Measurements from ENCODE around the gene HSBP1. TPM values are rescaled to one million over a fixed set of nuclear protein-coding genes. Genes with fewer than 3 reads are reported as not detected.

Gene HSBP1
- total RNA-seq, 2 experiments from 2014 or later = 72.1 to 72.8 TPM

GRCh38 chr16:83806731-83807130, 1.0 kb upstream of the HSBP1 start:
- no peak for DNase-seq
- H3K4me1 Mint-ChIP-seq (ENCODE audit: low read depth) = peaks cover 37% of the 10 kb centered on the region
- H3K9me3 Mint-ChIP-seq = no peaks in the 10 kb centered on the region
- H3K27ac Mint-ChIP-seq = no peak overlapping the region
- CTCF ChIA-PET = no interaction called here
- no peak overlapping the region for H3K4me3 Mint-ChIP-seq
- H3K27me3 Mint-ChIP-seq (ENCODE audit: low read depth) = no peaks in the 10 kb centered on the region
- intact Hi-C loops (cut with micrococcal nuclease) = loop anchor here (1.0 to 10.0 kb wide), 3 partner anchors 93 to 1632 kb away; partner anchors contain the start of genes MBTPS1, MLYCD and MPHOSPH6
- peaks cover 15% of the 10 kb centered on the region for H3K36me3 Mint-ChIP-seq (ENCODE audit: low read depth)

- no peak for DNase-seq
- Mint-ChIP-seq H3K36me3 (ENCODE audit: low read depth) (peaks cover 15% of the 10 kb centered on the region), H3K27ac (no peak overlapping the region), H3K9me3 (no peaks in the 10 kb centered on the region), H3K27me3 (ENCODE audit: low read depth) (no peaks in the 10 kb centered on the region), H3K4me3 (peak overlapping the region; percentile 98), H3K4me1 (ENCODE audit: low read depth) (peaks cover 37% of the 10 kb centered on the region)
- CTCF ChIA-PET = interaction anchor here (0.6 kb wide), 1 partner anchor 13 kb away, joined by 3 read pairs; no protein-coding TSS in a partner anchor
- intact Hi-C loops (cut with micrococcal nuclease) = loop anchor here (1.0 to 10.0 kb wide), 3 partner anchors 92 to 1633 kb away; partner anchors contain the start of genes MBTPS1, MLYCD and MPHOSPH6
Measured at GRCh38 chr16:83807327-83807709, 460 bp upstream of the HSBP1 start.

GRCh38 chr16:83808573-83809014, 816 bp downstream of the HSBP1 start:
- Mint-ChIP-seq H3K36me3 (ENCODE audit: low read depth) (peaks cover 15% of the 10 kb centered on the region), H3K27me3 (ENCODE audit: low read depth) (no peaks in the 10 kb centered on the region), H3K9me3 (no peaks in the 10 kb centered on the region), H3K27ac (peak overlapping the region; percentile 95), H3K4me3 (peak overlapping the region; percentile 98), H3K4me1 (ENCODE audit: low read depth) (peaks cover 37% of the 10 kb centered on the region)
- intact Hi-C loops (cut with micrococcal nuclease) = loop anchor here (10.0 kb wide), 1 partner anchor 1634 kb away; the partner anchor contains the start of gene MPHOSPH6
- CTCF ChIA-PET = no interaction called here
- DNase-seq = no peak

GRCh38 chr16:83809092-83809491, 1.3 kb downstream of the HSBP1 start:
- no peaks in the 10 kb centered on the region for H3K27me3 Mint-ChIP-seq (ENCODE audit: low read depth)
- intact Hi-C loops (cut with micrococcal nuclease) = loop anchor here (10.0 kb wide), 1 partner anchor 1634 kb away; the partner anchor contains the start of gene MPHOSPH6
- CTCF ChIA-PET = no interaction called here
- no peaks in the 10 kb centered on the region for H3K9me3 Mint-ChIP-seq
- peaks cover 37% of the 10 kb centered on the region for H3K4me1 Mint-ChIP-seq (ENCODE audit: low read depth)
- H3K36me3 Mint-ChIP-seq (ENCODE audit: low read depth) = peaks cover 15% of the 10 kb centered on the region
- no peak overlapping the region for H3K27ac Mint-ChIP-seq
- no peak for DNase-seq
- peak overlapping the region; percentile 98 for H3K4me3 Mint-ChIP-seq

- Mint-ChIP-seq H3K36me3 (ENCODE audit: low read depth) (peaks cover 15% of the 10 kb centered on the region), H3K27ac (peak overlapping the region; percentile 36), H3K27me3 (ENCODE audit: low read depth) (no peaks in the 10 kb centered on the region), H3K9me3 (no peaks in the 10 kb centered on the region), H3K4me3 (no peak overlapping the region), H3K4me1 (ENCODE audit: low read depth) (peaks cover 37% of the 10 kb centered on the region)
- no peak for DNase-seq
- CTCF ChIA-PET = interaction anchor here (2.1 kb wide), 1 partner anchor 14 kb away, joined by 7 read pairs; no protein-coding TSS in a partner anchor
- intact Hi-C loops (cut with micrococcal nuclease) = no loop called here
Measured at GRCh38 chr16:83810901-83811300, 3.1 kb downstream of the HSBP1 start.

- no peaks in the 10 kb centered on the region for H3K27me3 Mint-ChIP-seq (ENCODE audit: low read depth)
- H3K9me3 Mint-ChIP-seq = no peaks in the 10 kb centered on the region
- peak overlapping the region; percentile 24 for H3K27ac Mint-ChIP-seq
- no peak overlapping the region for H3K4me3 Mint-ChIP-seq
- H3K36me3 Mint-ChIP-seq (ENCODE audit: low read depth) = peaks cover 8% of the 10 kb centered on the region
- no peak for DNase-seq
- H3K4me1 Mint-ChIP-seq (ENCODE audit: low read depth) = peaks cover 20% of the 10 kb centered on the region
- intact Hi-C loops (cut with micrococcal nuclease) = no loop called here
- CTCF ChIA-PET = interaction anchor here (1.2 to 2.1 kb wide), 2 partner anchors 11 to 13 kb away, joined by 3 to 7 read pairs; no protein-coding TSS in a partner anchor
Measured at GRCh38 chr16:83813823-83814658, 6.3 kb downstream of the HSBP1 start.

- Mint-ChIP-seq H3K4me3 (no peak overlapping the region), H3K27me3 (ENCODE audit: low read depth) (no peaks in the 10 kb centered on the region), H3K9me3 (no peaks in the 10 kb centered on the region), H3K4me1 (ENCODE audit: low read depth) (peaks cover 17% of the 10 kb centered on the region), H3K36me3 (ENCODE audit: low read depth) (peaks cover 6% of the 10 kb centered on the region), H3K27ac (peak overlapping the region; percentile 24)
- intact Hi-C loops (cut with micrococcal nuclease) = no loop called here
- CTCF ChIA-PET = interaction anchor here (1.2 to 2.1 kb wide), 2 partner anchors 10 to 12 kb away, joined by 3 to 7 read pairs; no protein-coding TSS in a partner anchor
- DNase-seq = no peak
Measured at GRCh38 chr16:83814659-83814985, 6.8 kb downstream of the HSBP1 start.

- H3K27ac Mint-ChIP-seq = no peak overlapping the region
- intact Hi-C loops (cut with micrococcal nuclease) = no loop called here
- no peak for DNase-seq
- no peaks in the 10 kb centered on the region for H3K9me3 Mint-ChIP-seq
- no peaks in the 10 kb centered on the region for H3K27me3 Mint-ChIP-seq (ENCODE audit: low read depth)
- H3K4me1 Mint-ChIP-seq (ENCODE audit: low read depth) = no peaks in the 10 kb centered on the region
- CTCF ChIA-PET = no interaction called here
- H3K36me3 Mint-ChIP-seq (ENCODE audit: low read depth) = no peaks in the 10 kb centered on the region
- H3K4me3 Mint-ChIP-seq = no peak overlapping the region
Measured at GRCh38 chr16:83817022-83817421, 9.2 kb downstream of the HSBP1 start.

GRCh38 chr16:83818276-83818675, 10.5 kb downstream of the HSBP1 start:
- intact Hi-C loops (cut with micrococcal nuclease) = no loop called here
- DNase-seq = no peak
- no peaks in the 10 kb centered on the region for H3K36me3 Mint-ChIP-seq (ENCODE audit: low read depth)
- no peaks in the 10 kb centered on the region for H3K4me1 Mint-ChIP-seq (ENCODE audit: low read depth)
- no peak overlapping the region for H3K27ac Mint-ChIP-seq
- H3K27me3 Mint-ChIP-seq (ENCODE audit: low read depth) = no peaks in the 10 kb centered on the region
- no peak overlapping the region for H3K4me3 Mint-ChIP-seq
- CTCF ChIA-PET = no interaction called here
- no peaks in the 10 kb centered on the region for H3K9me3 Mint-ChIP-seq

- no peaks in the 10 kb centered on the region for H3K36me3 Mint-ChIP-seq (ENCODE audit: low read depth)
- H3K9me3 Mint-ChIP-seq = no peaks in the 10 kb centered on the region
Measured at GRCh38 chr16:83819361-83819760, 11.6 kb downstream of the HSBP1 start.

GRCh38 chr16:83826146-83826913, 18.6 kb downstream of the HSBP1 start:
- Mint-ChIP-seq H3K27me3 (ENCODE audit: low read depth) (no peaks in the 10 kb centered on the region), H3K4me1 (ENCODE audit: low read depth) (peaks cover 3% of the 10 kb centered on the region), H3K9me3 (no peaks in the 10 kb centered on the region), H3K36me3 (ENCODE audit: low read depth) (no peaks in the 10 kb centered on the region), H3K27ac (no peak overlapping the region), H3K4me3 (no peak overlapping the region)
- peak; percentile 88 for DNase-seq
- CTCF ChIA-PET = interaction anchor here (0.7 to 2.4 kb wide), 15 partner anchors 11 to 235 kb away, joined by 3 to 7 read pairs (median 4); no protein-coding TSS in a partner anchor
- intact Hi-C loops (cut with micrococcal nuclease) = loop anchor here (1.0 to 5.0 kb wide), 4 partner anchors 73 to 239 kb away; partner anchors contain the start of genes MLYCD, OSGIN1 and SLC38A8

More at GRCh38 chr16:83819361-83819760, 11.6 kb downstream of the HSBP1 start:
- DNase-seq = no peak
- no peak overlapping the region for H3K27ac Mint-ChIP-seq
- no peaks in the 10 kb centered on the region for H3K27me3 Mint-ChIP-seq (ENCODE audit: low read depth)
- intact Hi-C loops (cut with micrococcal nuclease) = no loop called here
- no peak overlapping the region for H3K4me3 Mint-ChIP-seq
- CTCF ChIA-PET = interaction anchor here (0.7 kb wide), 1 partner anchor 12 kb away, joined by 3 read pairs; no protein-coding TSS in a partner anchor
- no peaks in the 10 kb centered on the region for H3K4me1 Mint-ChIP-seq (ENCODE audit: low read depth)

GRCh38 chr16:83830091-83830768, 22.5 kb downstream of the HSBP1 start:
- intact Hi-C loops (cut with micrococcal nuclease) = no loop called here
- Mint-ChIP-seq H3K36me3 (ENCODE audit: low read depth) (no peaks in the 10 kb centered on the region), H3K27ac (no peak overlapping the region), H3K9me3 (no peaks in the 10 kb centered on the region), H3K4me3 (no peak overlapping the region), H3K4me1 (ENCODE audit: low read depth) (peaks cover 4% of the 10 kb centered on the region), H3K27me3 (ENCODE audit: low read depth) (no peaks in the 10 kb centered on the region)
- DNase-seq = no peak
- CTCF ChIA-PET = no interaction called here

Data from activated naive CD4-positive, alpha-beta T cell treated with anti-CD3 and anti-CD28 coated beads for 36 hours (primary cell).